ENCODE results near the gene FASN.

Gene FASN

DNA sequence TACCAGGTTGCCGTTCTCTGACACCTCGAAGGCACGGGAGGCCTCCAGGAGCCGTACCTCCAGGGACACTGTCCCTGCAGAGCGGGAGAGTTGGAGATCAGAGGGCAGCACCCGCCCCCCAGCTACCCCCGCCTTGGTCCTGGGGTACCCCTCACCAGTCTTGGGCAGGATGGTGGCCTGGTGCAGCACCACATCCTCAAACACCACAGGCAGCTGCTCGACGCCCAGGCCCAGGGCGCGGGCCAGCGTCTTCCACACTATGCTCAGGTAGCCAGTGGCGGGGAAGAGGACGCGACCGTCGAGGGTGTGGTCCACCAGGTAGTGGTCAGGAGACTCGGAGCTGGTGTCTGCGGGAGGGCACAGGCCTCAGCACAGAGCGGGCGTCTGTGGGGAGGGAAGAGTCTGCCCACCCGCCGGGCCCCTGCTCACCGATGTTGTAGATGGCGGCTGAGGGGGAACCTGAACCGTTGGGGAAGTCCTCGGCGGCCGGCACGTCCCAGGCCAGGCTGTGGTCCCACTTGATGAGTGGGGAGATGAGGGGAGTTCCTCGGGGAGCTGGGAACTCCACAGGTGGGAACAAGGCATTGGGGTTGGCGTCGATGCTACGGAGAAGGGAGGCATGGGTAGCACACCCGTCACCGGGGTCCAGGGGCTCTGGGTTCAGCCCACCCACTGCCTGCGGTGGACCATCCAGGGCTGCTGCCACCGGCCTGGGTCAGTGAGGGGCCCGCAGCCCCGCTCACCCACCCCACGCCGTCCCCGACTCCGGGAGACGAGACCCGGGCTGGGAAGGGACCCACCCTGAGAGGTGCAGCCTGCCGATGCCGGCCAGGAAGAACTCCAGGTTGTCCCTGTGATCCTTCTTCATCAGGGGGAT, 9.8 kb downstream of the FASN start:
- DNase-seq (ENCODE audit: low spot score): no peak

DNA sequence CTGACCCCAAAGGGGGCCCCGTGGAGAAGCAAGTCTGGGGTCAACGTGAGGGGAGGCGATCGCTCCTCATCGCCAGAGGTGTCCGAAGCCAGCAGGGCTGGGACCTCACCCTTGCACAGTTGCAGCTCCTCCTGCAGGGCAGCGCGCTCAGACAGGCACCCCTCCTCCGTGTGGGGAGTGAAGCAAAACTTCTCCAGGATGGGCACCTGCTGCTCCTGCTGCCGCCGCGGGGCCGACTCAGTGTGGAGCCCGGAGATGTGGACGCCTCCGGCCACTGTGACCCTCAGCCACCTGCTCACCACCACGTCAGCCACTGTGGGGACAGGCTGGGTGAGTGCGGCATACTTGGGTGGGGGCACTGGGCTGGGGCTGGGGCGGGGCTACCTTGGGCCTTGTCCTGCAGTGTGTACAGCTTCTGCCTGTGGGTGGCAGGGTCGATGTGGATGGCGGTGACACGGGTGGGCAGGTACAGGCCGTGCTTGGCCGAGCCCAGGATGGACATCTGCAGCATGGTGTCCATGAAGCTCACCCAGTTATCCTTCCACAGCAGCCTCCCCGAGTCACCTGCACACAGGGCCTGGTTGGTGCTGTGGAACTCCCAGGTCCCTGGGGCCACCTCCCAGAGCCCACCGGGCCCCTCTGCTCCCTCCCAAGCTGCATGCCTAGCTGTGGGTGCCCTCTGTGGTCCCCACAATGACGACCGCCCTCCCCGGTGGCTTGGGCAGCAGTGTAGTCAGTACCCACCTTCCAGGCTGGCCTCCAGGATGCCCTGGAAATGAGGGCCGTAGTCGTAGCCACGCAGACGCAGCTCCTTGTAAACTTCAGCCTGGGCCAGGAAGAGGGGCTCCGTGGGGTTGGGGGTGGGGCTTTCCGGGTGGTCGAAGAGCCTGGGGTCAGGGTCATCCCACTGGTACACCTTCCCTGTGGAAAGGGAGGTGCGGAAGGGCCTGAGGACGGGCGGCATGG, 10.8 kb downstream of the FASN start:
- DNase-seq (ENCODE audit: low spot score): no peak

DNA sequence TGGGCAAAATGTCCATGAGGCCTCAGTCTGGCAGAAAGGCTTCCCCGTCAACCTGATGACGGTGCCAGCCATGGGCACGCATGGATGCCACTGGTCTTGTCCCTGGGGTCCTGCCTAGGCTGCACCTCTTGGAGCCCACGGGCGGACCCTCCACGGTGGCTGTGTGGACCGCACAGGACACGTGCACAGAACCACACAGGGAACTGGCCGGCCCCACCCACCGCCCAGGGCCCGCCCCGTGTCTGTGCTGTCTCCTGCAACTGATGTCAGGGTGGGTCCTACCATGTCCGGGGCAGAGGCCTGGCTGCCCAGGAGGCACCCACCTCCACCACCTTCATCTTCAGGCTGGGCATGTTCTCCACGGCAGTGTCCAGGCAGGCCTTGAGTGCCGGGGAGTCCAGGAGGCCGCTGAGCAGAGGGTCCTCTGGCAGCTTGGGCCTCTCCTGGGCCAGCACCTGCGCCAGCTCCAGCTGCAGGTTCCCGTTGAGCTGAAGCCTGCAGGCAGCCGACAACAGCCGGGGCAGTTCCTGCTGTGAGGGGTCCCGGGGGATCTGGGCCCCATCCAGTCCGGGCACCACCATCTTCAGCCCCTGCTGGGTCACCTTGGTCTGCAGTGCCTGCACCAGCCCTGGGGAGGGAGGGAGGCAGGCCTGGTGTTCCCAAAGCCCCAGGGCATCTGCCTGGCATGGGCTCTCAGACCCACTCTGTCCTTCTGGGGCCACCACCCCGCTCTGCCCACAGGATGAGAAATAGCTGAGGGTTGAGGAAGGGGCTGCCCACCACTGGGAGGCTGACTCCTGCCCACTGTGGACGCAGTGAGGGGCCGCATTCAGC, 11.9 kb downstream of the FASN start:
- DNase-seq (ENCODE audit: low spot score): no peak

DNA sequence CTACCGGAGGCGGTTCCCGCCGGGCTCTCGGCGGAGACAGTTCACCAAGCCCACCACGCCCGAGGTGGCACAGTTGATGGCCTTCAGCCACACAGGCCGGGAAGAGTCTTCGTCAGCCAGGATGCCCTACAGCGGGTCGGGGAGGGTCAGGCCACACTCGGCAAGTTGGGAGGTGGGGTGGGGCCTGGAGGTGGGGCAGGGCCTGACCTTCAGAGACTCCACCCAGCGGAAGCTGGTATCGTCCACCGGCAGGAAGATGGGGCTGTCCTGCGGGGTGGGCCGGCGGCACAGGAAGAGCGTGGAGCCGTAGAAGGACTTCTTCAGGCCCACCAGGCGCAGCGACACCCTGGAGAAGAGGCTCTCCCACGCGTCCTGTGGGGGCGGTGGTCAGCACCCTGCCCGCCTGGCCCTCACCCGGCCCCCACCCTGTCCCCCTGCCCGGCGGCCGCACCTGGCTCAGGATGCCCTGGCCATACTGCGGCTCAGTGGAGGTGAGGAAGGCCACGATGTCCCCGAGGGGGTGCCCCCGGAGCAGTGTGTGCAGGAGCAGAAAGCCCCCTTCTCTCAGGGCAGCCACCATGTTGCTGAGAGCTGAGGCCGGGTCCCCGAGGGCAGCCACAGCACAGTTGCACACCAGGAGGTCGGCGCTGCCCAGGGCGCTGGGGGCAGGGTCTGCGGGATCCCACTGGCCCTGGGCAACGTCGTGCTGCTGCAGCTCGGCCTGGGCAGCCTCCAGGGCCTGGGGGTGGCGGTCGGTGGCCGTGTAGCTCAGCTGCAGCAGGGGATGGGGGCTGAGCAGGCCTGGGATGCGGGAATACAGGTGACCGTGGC, 12.8 kb downstream of the FASN start:
- no peak for DNase-seq (ENCODE audit: low spot score)

DNA sequence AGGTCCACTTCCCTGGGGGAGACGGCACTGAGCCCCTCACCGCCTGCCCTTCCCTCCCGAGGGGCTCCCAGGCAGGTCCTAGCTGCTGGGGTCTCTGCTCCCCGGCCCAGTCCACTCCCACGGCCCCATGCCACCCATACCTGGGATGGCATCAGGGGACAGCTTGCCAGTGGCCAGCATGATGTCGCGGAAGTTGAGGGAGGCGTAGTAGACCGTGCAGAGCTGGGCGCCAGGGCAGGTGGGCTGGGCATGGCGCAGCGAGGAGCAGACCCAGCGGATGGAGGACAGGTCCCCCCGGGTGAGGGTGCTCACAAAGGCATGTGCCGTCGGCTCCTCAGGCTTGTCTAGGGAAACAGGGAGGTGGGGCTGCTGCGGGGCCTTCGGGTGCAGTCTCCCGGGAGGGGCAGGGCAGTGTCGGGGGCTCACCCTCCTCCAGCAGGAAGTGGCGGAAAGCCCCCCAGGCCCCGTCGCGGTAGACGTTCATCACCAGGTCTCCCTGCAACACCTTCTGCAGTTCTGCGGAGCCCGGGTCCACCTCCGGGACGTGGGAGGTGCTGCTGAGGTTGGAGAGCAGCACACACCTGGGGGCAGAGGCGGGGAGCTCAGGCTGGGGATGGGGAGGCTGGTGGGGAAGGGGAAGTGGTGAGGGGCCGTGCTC, 13.5 kb downstream of the FASN start:
- no peak for DNase-seq (ENCODE audit: low spot score)

DNA sequence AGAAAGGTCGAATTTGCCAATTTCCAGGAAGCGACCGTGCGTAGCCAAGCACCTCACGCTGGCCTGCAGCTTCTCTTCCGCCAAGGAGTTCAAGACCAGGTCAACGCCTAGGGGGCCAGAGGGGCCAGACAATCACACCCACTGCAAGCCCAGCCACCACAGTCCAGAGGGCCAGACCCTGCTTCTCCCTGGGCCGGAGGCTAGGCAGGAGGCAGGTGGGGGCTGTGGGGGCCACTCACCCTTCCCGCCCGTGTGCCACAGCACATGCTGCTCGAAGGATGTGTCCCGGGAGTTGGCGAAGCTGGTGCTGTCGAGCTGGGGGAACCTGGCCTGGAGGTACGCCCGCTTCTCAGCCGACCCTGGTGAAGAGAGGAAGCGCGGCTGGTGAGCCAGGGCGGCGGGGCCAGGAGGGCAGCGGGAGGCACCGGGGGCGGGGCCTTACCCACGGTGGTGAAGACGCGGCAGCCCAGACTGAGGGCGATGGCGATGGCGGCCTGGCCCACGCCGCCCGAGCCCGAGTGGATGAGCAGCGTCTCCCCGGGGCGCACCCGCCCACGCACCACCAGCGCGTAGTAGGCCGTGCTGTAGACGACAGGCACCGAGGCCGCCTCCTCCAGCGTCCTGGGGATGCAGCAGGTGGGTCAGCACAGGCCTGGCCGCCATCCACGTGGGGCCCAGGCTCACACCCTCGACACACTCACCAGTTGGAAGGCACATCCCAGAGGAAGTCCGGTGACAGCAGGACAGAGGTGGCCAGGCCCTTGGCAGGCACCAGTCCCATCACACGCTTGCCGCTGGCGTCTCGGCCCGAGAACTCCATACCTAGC, 14.3 kb downstream of the FASN start:
- no peak for DNase-seq (ENCODE audit: low spot score)

DNA sequence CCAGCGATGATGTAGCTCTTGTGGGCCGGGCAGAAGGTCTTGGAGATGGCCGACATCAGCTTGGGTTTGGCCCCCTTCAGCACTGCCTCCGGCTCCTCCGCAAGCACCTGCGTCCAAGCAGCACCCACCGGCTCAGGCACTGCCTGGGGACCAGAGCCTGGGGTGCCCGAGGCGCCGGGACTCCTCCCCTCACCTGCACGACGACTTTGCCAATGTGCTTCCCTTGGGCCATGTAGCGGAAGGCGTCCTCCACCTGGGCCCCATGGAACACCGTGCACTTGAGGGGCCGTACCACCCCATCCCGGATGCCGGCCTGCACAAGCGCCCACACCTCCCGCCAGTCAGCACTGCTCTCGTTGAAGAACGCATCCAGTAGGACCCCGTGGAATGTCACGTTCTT, 15.0 kb downstream of the FASN start:
- DNase-seq (ENCODE audit: low spot score): no peak

DNA sequence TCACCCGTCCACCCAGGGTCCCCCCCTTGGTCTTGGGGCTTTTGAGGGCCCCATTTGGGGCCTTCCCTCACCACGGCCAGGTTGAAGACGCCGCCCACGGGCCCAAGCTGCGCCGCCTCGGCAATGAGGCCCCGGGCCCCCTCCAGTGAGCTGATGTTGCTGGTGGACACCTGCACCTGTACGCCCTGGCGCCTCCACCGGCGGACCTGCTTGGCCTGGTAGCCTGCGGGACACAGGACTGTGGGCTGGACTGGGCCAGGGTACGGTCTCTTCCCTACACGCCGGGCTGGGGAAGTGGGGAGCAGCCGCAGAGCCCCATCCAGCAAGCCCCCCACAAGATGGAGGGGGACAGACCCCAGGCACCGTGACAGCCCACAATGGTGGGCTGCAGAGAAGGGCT, 15.6 kb downstream of the FASN start:
- no peak for DNase-seq (ENCODE audit: low spot score)

DNA sequence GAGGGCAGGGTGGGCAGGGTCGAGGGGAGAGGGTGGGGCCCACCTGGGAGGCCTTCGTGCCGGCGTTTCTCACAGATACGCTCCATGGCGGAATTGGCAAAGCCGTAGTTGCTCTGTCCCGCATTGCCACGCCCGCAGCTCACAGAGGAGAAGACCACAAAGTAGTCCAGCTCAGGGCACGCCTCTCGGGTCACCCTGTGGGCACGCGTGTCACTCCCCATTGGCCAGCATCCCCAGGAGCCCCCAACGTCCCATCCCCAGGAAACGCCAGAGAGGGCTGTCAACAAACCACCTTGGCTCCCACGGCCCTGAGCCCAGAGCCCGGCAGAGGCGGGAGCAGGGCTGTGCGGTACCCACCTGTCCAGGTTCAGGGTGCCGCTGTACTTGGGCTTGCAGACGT, 16.1 kb downstream of the FASN start:
- no peak for DNase-seq (ENCODE audit: low spot score)

DNA sequence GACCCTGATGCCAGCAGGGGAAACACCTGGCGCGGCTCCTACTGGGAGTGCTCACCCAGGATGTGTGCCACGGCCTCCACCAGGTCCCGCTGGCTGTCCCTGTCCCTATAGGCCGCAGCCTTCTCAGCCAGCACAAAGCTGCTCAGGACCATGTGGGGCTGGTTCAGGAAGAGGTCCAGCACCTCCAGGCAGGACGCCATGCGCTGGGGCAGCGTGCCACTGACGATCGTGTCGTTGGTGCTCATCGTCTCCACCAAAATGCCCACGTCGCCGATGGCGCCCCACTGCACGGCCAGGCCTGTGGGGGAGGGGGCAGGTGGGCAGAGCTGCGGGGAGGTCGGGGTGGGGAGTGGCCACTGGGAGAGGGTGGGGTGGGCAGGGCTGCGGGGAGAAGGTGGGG, 16.5 kb downstream of the FASN start:
- no peak for DNase-seq (ENCODE audit: low spot score)

DNA sequence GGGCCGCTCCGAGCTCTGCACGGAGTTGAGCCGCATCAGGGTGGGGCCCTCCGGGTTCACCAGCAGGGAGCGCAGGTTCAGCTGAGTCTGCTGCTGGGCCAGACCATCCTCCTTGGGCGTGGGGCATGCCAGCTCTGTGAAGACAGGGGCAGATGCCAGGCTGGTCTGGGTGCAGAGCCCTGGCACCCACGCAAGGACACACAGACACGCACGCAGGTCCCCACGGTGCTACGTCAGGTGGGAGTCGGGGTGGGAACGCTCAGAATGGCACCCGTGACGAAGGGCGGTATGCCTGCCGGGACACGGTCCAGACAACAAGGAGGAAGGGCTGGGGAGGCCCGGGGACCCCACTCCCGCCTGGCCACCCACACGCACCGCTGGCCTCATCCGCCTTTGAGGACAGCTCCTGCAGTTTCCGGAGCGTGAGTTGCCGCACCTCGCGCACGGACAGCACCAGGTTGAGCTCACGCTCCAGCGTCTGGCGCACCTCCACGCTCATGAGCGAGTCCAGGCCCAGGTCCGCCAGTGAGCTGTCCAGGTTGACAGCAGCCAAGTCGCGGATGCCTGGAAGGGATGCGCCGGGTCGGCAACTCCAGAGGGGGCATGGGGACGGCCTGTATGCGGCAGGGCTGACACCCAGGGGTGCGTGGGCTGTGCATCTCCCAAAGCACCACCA, 17.1 kb downstream of the FASN start:
- DNase-seq (ENCODE audit: low spot score): no peak

DNA sequence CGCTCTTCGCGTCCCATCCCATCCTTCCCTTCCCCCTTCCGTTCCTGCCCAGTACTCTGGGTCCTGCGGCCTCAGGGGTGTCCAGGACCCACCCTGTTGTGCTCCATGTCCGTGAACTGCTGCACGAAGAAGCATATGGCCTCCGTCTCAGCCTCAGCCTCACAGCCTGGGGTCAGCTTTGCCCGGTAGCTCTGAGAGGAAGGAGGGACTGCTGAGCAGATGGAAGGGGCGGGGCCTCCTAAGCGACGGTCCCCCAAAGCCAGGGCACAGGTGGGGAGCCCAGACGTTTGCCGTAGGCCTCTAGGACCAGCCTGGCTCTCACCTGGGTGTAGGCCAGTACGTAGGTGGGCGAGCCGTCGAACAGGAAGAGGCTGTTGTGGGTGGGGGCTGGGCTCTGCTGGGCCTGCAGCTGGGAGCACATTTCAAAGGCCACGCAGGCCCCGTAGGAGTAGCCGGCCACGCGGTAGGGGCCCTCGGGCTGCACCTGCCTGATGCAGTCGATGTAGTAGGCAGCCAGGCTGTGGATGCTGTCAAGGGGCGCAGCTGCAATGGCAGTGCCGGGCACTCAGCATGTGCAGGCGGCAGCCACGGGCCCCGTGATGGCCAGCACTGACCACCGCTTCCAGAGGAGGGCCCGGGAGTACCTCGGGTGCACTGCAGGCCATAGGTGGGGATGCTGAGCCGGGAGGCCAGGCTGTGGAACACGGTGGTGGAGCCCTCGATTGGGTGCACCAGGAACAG, 17.8 kb downstream of the FASN start:
- no peak for DNase-seq (ENCODE audit: low spot score)

DNA sequence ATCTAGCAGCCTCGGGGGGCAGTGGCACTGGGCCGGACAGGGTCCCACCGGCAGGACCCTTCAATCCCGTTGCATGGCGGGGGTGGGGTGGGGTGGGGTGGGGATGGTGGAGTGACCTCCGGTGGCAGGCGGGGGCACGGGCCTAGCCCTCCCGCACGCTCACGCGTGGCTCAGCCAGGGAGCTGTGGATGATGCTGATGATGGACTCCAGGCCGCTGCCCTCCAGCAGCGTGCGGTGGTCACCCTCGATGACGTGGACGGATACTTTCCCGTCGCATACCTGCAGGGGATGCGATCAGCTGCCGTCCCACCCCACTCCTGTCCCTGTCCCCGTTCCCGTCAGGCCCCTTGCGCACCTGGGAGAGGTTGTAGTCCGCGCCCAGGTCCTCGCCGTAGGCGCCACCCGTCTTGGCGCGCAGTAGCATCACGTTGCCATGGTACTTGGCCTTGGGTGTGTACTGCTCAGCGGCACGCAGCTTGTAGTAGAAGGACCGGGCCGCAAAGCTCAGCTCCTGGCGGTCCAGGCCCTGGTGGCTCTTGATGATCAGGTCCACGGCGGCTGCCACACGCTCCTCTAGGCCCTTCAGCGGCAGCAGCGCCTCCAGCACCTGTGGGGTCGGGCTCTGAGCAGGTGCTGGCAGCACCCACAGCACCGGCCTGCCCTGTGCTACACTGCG, 18.9 kb downstream of the FASN start:
- DNase-seq (ENCODE audit: low spot score): no peak

DNA sequence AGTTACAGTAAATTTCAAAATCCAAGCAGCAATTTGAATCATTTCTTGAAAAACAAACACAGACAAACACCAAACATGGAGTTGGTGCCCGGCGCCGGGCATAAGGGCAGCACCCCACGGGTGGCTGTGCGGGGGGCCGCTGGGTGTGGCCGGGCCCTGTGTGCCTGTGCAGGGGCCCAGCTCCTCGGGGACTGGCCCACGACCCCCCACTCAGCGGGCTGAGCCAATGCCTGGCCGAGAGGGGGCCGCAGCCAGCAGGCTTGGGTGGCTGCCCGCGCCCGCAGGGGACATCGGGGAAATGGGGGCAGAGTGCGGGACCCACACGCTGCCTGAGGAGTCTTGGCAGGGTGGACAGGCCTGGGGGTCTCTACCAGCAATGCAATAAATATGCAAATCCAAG, 19.6 kb downstream of the FASN start:
- no peak for DNase-seq (ENCODE audit: low spot score)

DNA sequence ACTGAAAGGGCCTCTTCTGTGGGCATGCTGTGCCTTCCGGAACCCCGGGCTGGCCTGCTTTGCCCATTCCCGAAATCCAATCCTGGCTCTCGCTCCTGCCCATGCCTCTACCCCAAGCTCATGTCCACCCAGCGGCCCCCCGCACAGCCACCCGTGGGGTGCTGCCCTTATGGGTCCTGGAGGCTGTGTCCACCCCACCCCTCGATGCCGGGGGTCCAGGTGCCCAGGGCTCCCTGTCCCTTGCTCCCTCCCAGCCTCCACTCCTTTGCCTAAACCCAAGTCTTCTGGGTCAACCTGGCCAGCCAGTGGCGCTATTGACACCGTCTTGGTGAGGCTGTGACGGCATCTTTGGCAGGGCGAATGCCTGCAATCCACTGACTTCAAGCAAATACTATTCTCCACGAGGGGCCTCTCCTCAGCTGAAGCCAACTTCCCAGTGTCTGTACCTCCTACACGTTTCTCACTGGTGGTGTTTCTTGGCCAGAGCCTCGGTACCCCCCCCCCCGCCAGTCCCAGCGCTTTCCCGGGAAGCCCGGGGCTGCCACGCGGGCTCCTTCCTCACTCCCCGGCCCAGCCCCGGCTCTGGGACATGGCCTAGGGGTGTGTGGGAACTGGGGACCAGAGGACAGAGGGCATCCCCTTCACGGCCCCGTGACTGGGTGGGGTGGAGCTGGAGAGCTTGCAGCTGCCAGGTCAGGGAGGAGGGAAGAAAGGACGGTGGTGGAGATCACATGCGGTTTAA, 20.2 kb downstream of the FASN start:
- DNase-seq (ENCODE audit: low spot score): no peak

DNA sequence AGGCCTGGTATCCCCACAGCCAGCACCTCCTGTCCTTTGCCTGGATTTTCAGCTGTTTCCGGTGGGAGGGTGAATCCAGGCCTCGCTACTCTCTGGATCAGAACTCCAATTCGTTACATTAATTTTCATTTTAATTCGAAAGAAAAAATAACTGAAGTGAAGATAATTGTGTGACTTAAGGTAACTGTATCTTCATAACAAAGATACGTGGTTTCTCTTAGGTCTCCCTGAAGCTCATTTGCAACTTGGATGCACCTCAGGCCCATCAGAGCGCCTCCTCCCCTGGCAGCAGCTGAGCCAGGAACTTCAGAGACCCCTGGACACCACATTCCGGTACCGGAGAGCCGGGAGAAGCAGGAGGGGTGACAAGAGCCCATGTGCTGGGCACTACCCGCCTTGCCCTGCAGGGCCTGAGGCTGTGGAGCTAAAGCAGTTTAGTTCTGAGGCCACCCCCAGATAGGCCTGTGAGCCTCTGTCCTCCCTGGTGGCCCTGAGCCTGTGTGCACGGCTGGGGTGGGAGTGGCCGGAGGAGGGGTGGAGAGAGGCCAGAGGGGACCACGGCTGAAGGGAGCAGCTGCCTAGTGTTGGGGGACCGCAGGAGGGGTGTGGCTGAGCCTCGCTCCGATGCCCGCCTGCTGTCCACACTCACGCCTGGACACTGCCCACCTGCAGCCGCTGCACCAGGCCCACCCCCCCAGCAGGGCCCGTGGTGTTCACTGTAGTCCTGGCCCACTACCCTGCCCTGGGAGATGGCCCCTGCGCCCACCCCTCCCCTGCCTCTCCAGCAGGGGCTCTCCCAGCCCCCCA, 21.0 kb downstream of the FASN start:
- no peak for DNase-seq (ENCODE audit: low spot score)

Data from globus pallidus (tissue), 1 donor.